ENCODE results near the gene SPRED1. TPM values are rescaled to one million over a fixed set of nuclear protein-coding genes. Genes with fewer than 3 reads are reported as not detected.

The SPRED1 gene
- total RNA-seq, 2 experiments from 2014 or later: 0.31 to 0.79 TPM

- no peaks in the 10 kb centered on the region for H3K36me3 Mint-ChIP-seq (ENCODE audit: low read depth)
- peaks cover 7% of the 10 kb centered on the region for H3K4me1 Mint-ChIP-seq (ENCODE audit: low read depth)
- DNase-seq (no peak), ATAC-seq (no peak)
- no peak overlapping the region for H3K4me3 Mint-ChIP-seq
- no peaks in the 10 kb centered on the region for H3K27me3 Mint-ChIP-seq (ENCODE audit: low read depth)
- H3K27ac Mint-ChIP-seq: no peak overlapping the region
- ChIA-PET CTCF (no interaction called here), POLR2A (no interaction called here)
- no peaks in the 10 kb centered on the region for H3K9me3 Mint-ChIP-seq (ENCODE audit: insufficient read depth)
These were observed 73.0 kb downstream of the SPRED1 start for GRCh38 chr15:38325648-38325990.

GRCh38 chr15:38332711-38333110 is 80.1 kb downstream of the SPRED1 start:
- ATAC-seq: no peak
- Mint-ChIP-seq H3K4me3 (no peak overlapping the region), H3K4me1 (ENCODE audit: low read depth) (peaks cover 4% of the 10 kb centered on the region), H3K9me3 (ENCODE audit: insufficient read depth) (no peaks in the 10 kb centered on the region), H3K36me3 (ENCODE audit: low read depth) (no peaks in the 10 kb centered on the region), H3K27me3 (ENCODE audit: low read depth) (no peaks in the 10 kb centered on the region), H3K27ac (no peak overlapping the region)
- DNase-seq: no peak
- ChIA-PET POLR2A (no interaction called here), CTCF (no interaction called here)

GRCh38 chr15:38335116-38335515 is 82.5 kb downstream of the SPRED1 start:
- H3K4me3 Mint-ChIP-seq: no peak overlapping the region
- ATAC-seq: no peak
- no peak for DNase-seq
- ChIA-PET CTCF (no interaction called here), POLR2A (no interaction called here)
- no peaks in the 10 kb centered on the region for H3K4me1 Mint-ChIP-seq (ENCODE audit: low read depth)
- H3K27me3 Mint-ChIP-seq (ENCODE audit: low read depth): peaks cover 5% of the 10 kb centered on the region
- no peaks in the 10 kb centered on the region for H3K36me3 Mint-ChIP-seq (ENCODE audit: low read depth)
- no peak overlapping the region for H3K27ac Mint-ChIP-seq
- no peaks in the 10 kb centered on the region for H3K9me3 Mint-ChIP-seq (ENCODE audit: insufficient read depth)

GRCh38 chr15:38344351-38344750 is 91.7 kb downstream of the SPRED1 start:
- Mint-ChIP-seq H3K36me3 (ENCODE audit: low read depth) (no peaks in the 10 kb centered on the region), H3K4me3 (no peak overlapping the region), H3K27me3 (ENCODE audit: low read depth) (peaks cover 9% of the 10 kb centered on the region), H3K27ac (no peak overlapping the region), H3K9me3 (ENCODE audit: insufficient read depth) (no peaks in the 10 kb centered on the region), H3K4me1 (ENCODE audit: low read depth) (no peaks in the 10 kb centered on the region)
- no peak for ATAC-seq
- POLR2A ChIA-PET: no interaction called here
- CTCF ChIA-PET: interaction anchor here (1.0 kb wide), 1 partner anchor 93 kb away, joined by 3 read pairs; no protein-coding TSS in a partner anchor
- no peak for DNase-seq

- DNase-seq: no peak
- no peak for ATAC-seq
- Mint-ChIP-seq H3K9me3 (ENCODE audit: insufficient read depth) (no peaks in the 10 kb centered on the region), H3K27me3 (ENCODE audit: low read depth) (peaks cover 4% of the 10 kb centered on the region), H3K27ac (no peak overlapping the region), H3K4me1 (ENCODE audit: low read depth) (no peaks in the 10 kb centered on the region), H3K4me3 (no peak overlapping the region), H3K36me3 (ENCODE audit: low read depth) (no peaks in the 10 kb centered on the region)
- ChIA-PET POLR2A (interaction anchor here (0.5 kb wide), 1 partner anchor 624 kb away, joined by 3 read pairs; no protein-coding TSS in a partner anchor), CTCF (interaction anchor here (1.7 kb wide), 1 partner anchor 353 kb away, joined by 3 read pairs; no protein-coding TSS in a partner anchor)
These were observed 96.6 kb downstream of the SPRED1 start for GRCh38 chr15:38349251-38349650.

GRCh38 chr15:38351466-38351865 is 98.8 kb downstream of the SPRED1 start:
- no peak for DNase-seq
- ChIA-PET CTCF (no interaction called here), POLR2A (no interaction called here)
- Mint-ChIP-seq H3K27ac (no peak overlapping the region), H3K9me3 (ENCODE audit: insufficient read depth) (no peaks in the 10 kb centered on the region), H3K36me3 (ENCODE audit: low read depth) (no peaks in the 10 kb centered on the region), H3K27me3 (ENCODE audit: low read depth) (peaks cover 7% of the 10 kb centered on the region), H3K4me3 (no peak overlapping the region), H3K4me1 (ENCODE audit: low read depth) (no peaks in the 10 kb centered on the region)
- ATAC-seq: no peak

- Mint-ChIP-seq H3K27ac (no peak overlapping the region), H3K4me1 (ENCODE audit: low read depth) (no peaks in the 10 kb centered on the region), H3K9me3 (ENCODE audit: insufficient read depth) (no peaks in the 10 kb centered on the region), H3K4me3 (no peak overlapping the region), H3K27me3 (ENCODE audit: low read depth) (peaks cover 6% of the 10 kb centered on the region), H3K36me3 (ENCODE audit: low read depth) (no peaks in the 10 kb centered on the region)
- ChIA-PET CTCF (interaction anchor here (1.0 to 1.8 kb wide), 3 partner anchors 11 to 359 kb away, joined by 3 to 5 read pairs (median 5); no protein-coding TSS in a partner anchor), POLR2A (no interaction called here)
- DNase-seq: peak; percentile 59
- ATAC-seq: no peak
These were observed 101.8 kb downstream of the SPRED1 start for GRCh38 chr15:38354315-38354929.

GRCh38 chr15:38362355-38362754 is 109.7 kb downstream of the SPRED1 start:
- Mint-ChIP-seq H3K27ac (no peak overlapping the region), H3K4me1 (ENCODE audit: low read depth) (no peaks in the 10 kb centered on the region), H3K9me3 (ENCODE audit: insufficient read depth) (no peaks in the 10 kb centered on the region), H3K36me3 (ENCODE audit: low read depth) (no peaks in the 10 kb centered on the region), H3K4me3 (no peak overlapping the region), H3K27me3 (ENCODE audit: low read depth) (peaks cover 20% of the 10 kb centered on the region)
- CTCF ChIA-PET: no interaction called here
- POLR2A ChIA-PET: no interaction called here
- ATAC-seq: no peak
- no peak for DNase-seq

GRCh38 chr15:38367476-38367875 is 114.8 kb downstream of the SPRED1 start:
- peaks cover 25% of the 10 kb centered on the region for H3K27me3 Mint-ChIP-seq (ENCODE audit: low read depth)
- DNase-seq (no peak), ATAC-seq (no peak)
- ChIA-PET POLR2A (no interaction called here), CTCF (no interaction called here)
- H3K36me3 Mint-ChIP-seq (ENCODE audit: low read depth): no peaks in the 10 kb centered on the region
- no peak overlapping the region for H3K27ac Mint-ChIP-seq
- no peaks in the 10 kb centered on the region for H3K9me3 Mint-ChIP-seq (ENCODE audit: insufficient read depth)
- H3K4me3 Mint-ChIP-seq: no peak overlapping the region
- no peaks in the 10 kb centered on the region for H3K4me1 Mint-ChIP-seq (ENCODE audit: low read depth)

- Mint-ChIP-seq H3K36me3 (ENCODE audit: low read depth) (no peaks in the 10 kb centered on the region), H3K4me3 (no peak overlapping the region), H3K27me3 (ENCODE audit: low read depth) (peaks cover 22% of the 10 kb centered on the region), H3K4me1 (ENCODE audit: low read depth) (no peaks in the 10 kb centered on the region), H3K27ac (no peak overlapping the region), H3K9me3 (ENCODE audit: insufficient read depth) (no peaks in the 10 kb centered on the region)
- no peak for ATAC-seq
- ChIA-PET POLR2A (no interaction called here), CTCF (no interaction called here)
- DNase-seq: no peak
These were observed 117.4 kb downstream of the SPRED1 start for GRCh38 chr15:38369936-38370478.

GRCh38 chr15:38373016-38373415 is 120.4 kb downstream of the SPRED1 start:
- no peak for ATAC-seq
- H3K36me3 Mint-ChIP-seq (ENCODE audit: low read depth): no peaks in the 10 kb centered on the region
- peaks cover 21% of the 10 kb centered on the region for H3K27me3 Mint-ChIP-seq (ENCODE audit: low read depth)
- CTCF ChIA-PET: no interaction called here
- no peaks in the 10 kb centered on the region for H3K9me3 Mint-ChIP-seq (ENCODE audit: insufficient read depth)
- H3K4me3 Mint-ChIP-seq: no peak overlapping the region
- H3K27ac Mint-ChIP-seq: no peak overlapping the region
- DNase-seq: no peak
- POLR2A ChIA-PET: no interaction called here
- H3K4me1 Mint-ChIP-seq (ENCODE audit: low read depth): no peaks in the 10 kb centered on the region

- H3K4me3 Mint-ChIP-seq: no peak overlapping the region
- H3K4me1 Mint-ChIP-seq (ENCODE audit: low read depth): no peaks in the 10 kb centered on the region
- peaks cover 21% of the 10 kb centered on the region for H3K27me3 Mint-ChIP-seq (ENCODE audit: low read depth)
- ChIA-PET CTCF (interaction anchor here (1.4 to 2.4 kb wide), 3 partner anchors 16 to 316 kb away, joined by 3 to 7 read pairs (median 3); no protein-coding TSS in a partner anchor), POLR2A (no interaction called here)
- ATAC-seq: no peak
- no peaks in the 10 kb centered on the region for H3K9me3 Mint-ChIP-seq (ENCODE audit: insufficient read depth)
- H3K27ac Mint-ChIP-seq: no peak overlapping the region
- no peaks in the 10 kb centered on the region for H3K36me3 Mint-ChIP-seq (ENCODE audit: low read depth)
- no peak for DNase-seq
These were observed 121.4 kb downstream of the SPRED1 start for GRCh38 chr15:38374029-38374428.

- ChIA-PET CTCF (interaction anchor here (1.4 to 2.4 kb wide), 3 partner anchors 16 to 316 kb away, joined by 3 to 7 read pairs (median 3); no protein-coding TSS in a partner anchor), POLR2A (no interaction called here)
- no peak overlapping the region for H3K4me3 Mint-ChIP-seq
These were observed 121.9 kb downstream of the SPRED1 start for GRCh38 chr15:38374556-38374955.

More at GRCh38 chr15:38374556-38374955, 121.9 kb downstream of the SPRED1 start:
- H3K9me3 Mint-ChIP-seq (ENCODE audit: insufficient read depth): no peaks in the 10 kb centered on the region
- no peak for DNase-seq
- H3K36me3 Mint-ChIP-seq (ENCODE audit: low read depth): no peaks in the 10 kb centered on the region
- no peak for ATAC-seq
- H3K27ac Mint-ChIP-seq: no peak overlapping the region
- H3K4me1 Mint-ChIP-seq (ENCODE audit: low read depth): no peaks in the 10 kb centered on the region
- H3K27me3 Mint-ChIP-seq (ENCODE audit: low read depth): peaks cover 26% of the 10 kb centered on the region

Data from activated CD8-positive, alpha-beta T cell treated with anti-CD3 and anti-CD28 coated beads, Interleukin-2, amount 10 ng/mL, durations not matched to agents 7 days and 5 days (primary cell).